GM19240 (cell line): ENCODE measurements around the gene OR11H12.
"Not testable (repeated sequence)": the region's sequence is repeated elsewhere in the genome, so short reads cannot be mapped to it uniquely, and the experiment has no call there.

Experiments
- DNase-seq: peaks from one replicate; pipeline ENCODE4 v3.0.0; 2011; ENCODE audit warnings: low spot score; ENCODE audit not compliant: insufficient read length

OR11H12 gene, protein sequence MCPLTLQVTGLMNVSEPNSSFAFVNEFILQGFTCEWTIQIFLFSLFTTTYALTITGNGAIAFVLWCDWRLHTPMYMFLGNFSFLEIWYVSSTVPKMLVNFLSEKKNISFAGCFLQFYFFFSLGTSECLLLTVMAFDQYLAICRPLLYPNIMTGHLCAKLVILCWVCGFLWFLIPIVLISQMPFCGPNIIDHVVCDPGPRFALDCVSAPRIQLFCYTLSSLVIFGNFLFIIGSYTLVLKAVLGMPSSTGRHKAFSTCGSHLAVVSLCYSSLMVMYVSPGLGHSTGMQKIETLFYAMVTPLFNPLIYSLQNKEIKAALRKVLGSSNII

GRCh38 chr14:18600817-18601216, at the start of gene OR11H12:
TSS of gene OR11H12 (plus strand) at chr14:18601117. CDS start at chr14:18601117, 0 bp downstream.
- DNase-seq, result not testable (repeated sequence)

- DNase-seq, result not testable (repeated sequence)
Measured at GRCh38 chr14:18582908-18583307, 18.0 kb upstream of the OR11H12 start.

- DNase-seq, result not testable (repeated sequence)
Measured at GRCh38 chr14:18626610-18627213, 25.8 kb downstream of the OR11H12 start.

GRCh38 chr14:18636066-18636465, 35.1 kb downstream of the OR11H12 start:
- not testable (repeated sequence) for DNase-seq

DNA sequence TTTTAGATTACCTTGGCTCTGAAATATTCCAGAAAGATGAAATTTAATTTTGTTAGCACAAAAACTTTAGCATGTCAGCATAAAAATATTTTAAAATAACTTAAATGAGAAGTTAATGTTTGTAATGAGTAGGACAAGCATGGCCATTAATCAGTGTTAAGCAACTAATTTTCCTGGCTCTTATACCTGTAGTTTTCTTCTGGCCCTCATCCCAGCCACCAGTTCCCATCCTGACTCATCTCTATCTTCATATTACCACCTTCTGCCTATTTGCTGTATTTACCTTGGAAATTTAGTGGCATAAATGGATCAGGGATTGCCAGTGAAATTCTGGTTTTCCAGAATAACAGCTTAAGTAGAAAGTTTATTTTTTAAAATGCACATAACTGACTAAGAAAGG, 37.1 kb downstream of the OR11H12 start:
- not testable (repeated sequence) for DNase-seq

- not testable (repeated sequence) for DNase-seq
Measured at GRCh38 chr14:18638785-18639184, 37.9 kb downstream of the OR11H12 start.

GRCh38 chr14:18646075-18646730, 45.3 kb downstream of the OR11H12 start:
- not testable (repeated sequence) for DNase-seq
